Bronchial epithelial cell (primary cell): ENCODE data around the gene GPR35. TPM values are rescaled to one million over a fixed set of nuclear protein-coding genes. Genes with fewer than 3 reads are reported as not detected.

Source experiments
- DNase-seq: peaks from one replicate; pipeline ENCODE4 v3.0.0-alpha.2; 2010; ENCODE audit warnings: low read depth
- FAIRE-seq: peaks from 2 replicates; lab custom pipeline; 2011; peaks lifted over from hg19 to GRCh38; lab: Jason Lieb, UNC
- H3K27me3 ChIP-seq: 2 replicates; pipeline ENCODE4 v1.5.1; 2011; ENCODE audit warnings: low read length; ENCODE audit not compliant: control insufficient read depth, insufficient read depth
- H3K36me3 ChIP-seq: 2 replicates; pipeline ENCODE4 v1.5.1; 2011; ENCODE audit warnings: low read length; ENCODE audit not compliant: control insufficient read depth, insufficient read depth
- H3K4me3 ChIP-seq: 2 replicates; pipeline ENCODE4 v1.5.1; 2011; ENCODE audit warnings: mild to moderate bottlenecking, low read depth, low read length, control low read depth
- total RNA-seq: library from RNA; depleted of rRNA; stranded (reverse); fragments of >200 nt; gene quantifications from 2 replicates; pipeline ENCODE4 v1.2.1, GENCODE V29; 2014
- TF ChIP-seq, protein P1 (sequence below): IDR thresholded peaks from 2 replicates; pipeline ENCODE4 v1.5.1; 2011; ENCODE audit warnings: mild to moderate bottlenecking, moderate library complexity, low read length, control low read depth, inconsistent platforms; ENCODE audit not compliant: insufficient read depth, severe bottlenecking

Gene GPR35, protein sequence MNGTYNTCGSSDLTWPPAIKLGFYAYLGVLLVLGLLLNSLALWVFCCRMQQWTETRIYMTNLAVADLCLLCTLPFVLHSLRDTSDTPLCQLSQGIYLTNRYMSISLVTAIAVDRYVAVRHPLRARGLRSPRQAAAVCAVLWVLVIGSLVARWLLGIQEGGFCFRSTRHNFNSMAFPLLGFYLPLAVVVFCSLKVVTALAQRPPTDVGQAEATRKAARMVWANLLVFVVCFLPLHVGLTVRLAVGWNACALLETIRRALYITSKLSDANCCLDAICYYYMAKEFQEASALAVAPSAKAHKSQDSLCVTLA
- total RNA-seq = 0.26 and 0.38 TPM in 2 replicates

- H3K36me3 ChIP-seq = no peaks in the 10 kb centered on the region
- TF ChIP-seq, protein P1, sequence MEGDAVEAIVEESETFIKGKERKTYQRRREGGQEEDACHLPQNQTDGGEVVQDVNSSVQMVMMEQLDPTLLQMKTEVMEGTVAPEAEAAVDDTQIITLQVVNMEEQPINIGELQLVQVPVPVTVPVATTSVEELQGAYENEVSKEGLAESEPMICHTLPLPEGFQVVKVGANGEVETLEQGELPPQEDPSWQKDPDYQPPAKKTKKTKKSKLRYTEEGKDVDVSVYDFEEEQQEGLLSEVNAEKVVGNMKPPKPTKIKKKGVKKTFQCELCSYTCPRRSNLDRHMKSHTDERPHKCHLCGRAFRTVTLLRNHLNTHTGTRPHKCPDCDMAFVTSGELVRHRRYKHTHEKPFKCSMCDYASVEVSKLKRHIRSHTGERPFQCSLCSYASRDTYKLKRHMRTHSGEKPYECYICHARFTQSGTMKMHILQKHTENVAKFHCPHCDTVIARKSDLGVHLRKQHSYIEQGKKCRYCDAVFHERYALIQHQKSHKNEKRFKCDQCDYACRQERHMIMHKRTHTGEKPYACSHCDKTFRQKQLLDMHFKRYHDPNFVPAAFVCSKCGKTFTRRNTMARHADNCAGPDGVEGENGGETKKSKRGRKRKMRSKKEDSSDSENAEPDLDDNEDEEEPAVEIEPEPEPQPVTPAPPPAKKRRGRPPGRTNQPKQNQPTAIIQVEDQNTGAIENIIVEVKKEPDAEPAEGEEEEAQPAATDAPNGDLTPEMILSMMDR = no peak
- FAIRE-seq = no peak
- no peak for DNase-seq
- no peaks in the 10 kb centered on the region for H3K27me3 ChIP-seq
- no peak within 1 kb of the TSS for H3K4me3 ChIP-seq
Observed at GRCh38 chr2:240624950-240625621, at the start of gene GPR35. Gene GPR35, plus strand, starts transcription at chr2:240625480. Its CDS starts 4,473 bp downstream, at chr2:240629953.

DNA sequence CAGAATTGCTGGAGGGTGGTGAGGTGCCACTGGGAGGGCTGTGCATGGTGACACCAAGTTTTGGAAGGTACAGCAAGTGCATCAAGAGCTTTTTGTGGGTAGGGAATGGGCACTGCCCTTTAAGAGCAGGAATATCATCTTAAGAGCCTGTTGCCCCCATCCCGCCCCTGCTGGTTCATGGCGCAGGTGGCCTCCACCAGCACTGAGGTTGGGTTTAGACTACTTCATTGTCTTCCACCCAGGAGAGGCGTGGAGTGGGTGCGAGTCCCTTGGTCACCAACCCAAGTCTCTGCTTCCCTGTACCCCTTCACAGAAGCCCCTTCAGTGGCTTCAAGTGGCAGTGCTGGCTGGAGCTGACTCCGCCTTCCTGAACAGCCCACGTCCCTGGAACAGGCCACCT, 49.2 kb upstream of the GPR35 start:
- FAIRE-seq (no peak), DNase-seq (no peak)
- Histone ChIP-seq H3K27me3 (no peaks in the 10 kb centered on the region), H3K36me3 (peaks cover 13% of the 10 kb centered on the region), H3K4me3 (no peak overlapping the region)
- TF ChIP-seq, protein P1 = no peak

GRCh38 chr2:240576436-240577205, 48.7 kb upstream of the GPR35 start:
- FAIRE-seq = no peak
- H3K36me3 ChIP-seq = peaks cover 13% of the 10 kb centered on the region
- TF ChIP-seq, protein P1 = no peak

DNA sequence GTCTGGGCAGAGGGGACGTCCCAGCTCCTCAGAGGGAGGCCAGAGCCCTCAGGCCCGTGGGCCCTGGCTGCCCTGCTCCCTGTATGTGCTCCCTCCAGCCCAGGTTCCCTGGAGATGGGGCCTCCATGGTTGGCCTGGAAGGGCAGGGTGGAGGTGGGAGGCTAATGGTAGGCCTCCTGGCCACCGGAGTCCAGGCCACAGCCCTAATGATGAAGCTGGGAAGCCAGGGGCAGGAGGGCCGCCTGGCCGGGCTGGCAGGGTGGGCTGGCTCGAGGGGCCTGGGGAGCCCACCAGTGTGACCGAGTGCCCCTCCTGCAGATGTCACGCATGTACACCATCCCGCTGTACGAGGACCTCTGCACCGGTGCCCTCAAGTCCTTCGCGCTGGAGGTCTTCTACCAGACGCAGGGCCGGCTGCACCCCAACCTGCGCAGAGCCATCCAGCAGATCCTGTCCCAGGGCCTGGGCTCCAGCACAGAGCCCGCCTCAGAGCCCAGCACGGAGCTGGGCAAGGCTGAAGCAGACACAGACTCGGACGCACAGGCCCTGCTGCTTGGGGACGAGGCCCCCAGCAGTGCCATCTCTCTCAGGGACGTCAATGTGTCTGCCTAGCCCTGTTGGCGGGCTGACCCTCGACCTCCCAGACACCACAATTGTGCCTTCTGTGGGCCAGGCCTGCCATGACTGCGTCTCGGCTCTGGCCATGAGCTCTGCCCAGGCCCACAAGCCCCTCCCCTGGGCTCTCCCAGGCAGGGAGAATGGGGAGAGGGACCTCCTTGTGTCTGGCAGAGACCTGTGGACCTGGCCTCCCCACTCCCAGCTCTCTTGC, 47.8 kb upstream of the GPR35 start:
- H3K36me3 ChIP-seq = peaks cover 13% of the 10 kb centered on the region
- TF ChIP-seq, protein P1 = no peak
- DNase-seq = no peak
- no peaks in the 10 kb centered on the region for H3K27me3 ChIP-seq
- no peak for FAIRE-seq
- H3K4me3 ChIP-seq = no peak overlapping the region

More at GRCh38 chr2:240576436-240577205, 48.7 kb upstream of the GPR35 start:
- DNase-seq = no peak
- Histone ChIP-seq H3K4me3 (no peak overlapping the region), H3K27me3 (no peaks in the 10 kb centered on the region)

DNA sequence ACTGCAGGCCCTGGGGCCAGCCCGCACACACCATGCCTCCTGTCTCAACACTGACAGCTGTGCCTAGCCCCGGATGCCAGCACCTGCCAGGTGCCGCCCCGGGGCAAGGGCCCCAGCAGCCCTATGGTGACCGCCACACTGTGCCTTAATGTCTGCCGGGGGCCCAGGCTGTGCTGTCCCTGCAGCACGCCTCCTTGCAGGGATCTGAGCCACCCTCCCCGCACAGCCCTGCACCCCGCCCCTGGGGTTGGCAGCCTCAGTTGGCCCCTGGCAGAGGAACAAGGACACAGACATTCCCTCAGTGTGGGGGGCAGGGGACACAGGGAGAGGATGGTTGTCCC, 47.2 kb upstream of the GPR35 start:
- FAIRE-seq (no peak), DNase-seq (no peak)
- no peaks in the 10 kb centered on the region for H3K27me3 ChIP-seq
- peaks cover 13% of the 10 kb centered on the region for H3K36me3 ChIP-seq
- TF ChIP-seq, protein P1 = no peak
- H3K4me3 ChIP-seq = no peak overlapping the region
